SK-N-SH treated with all-trans-retinoic acid at 6 μM for 48 hours (cell line): ENCODE data around the gene CBLN4.

Experiments used
- ATAC-seq: fragments of 200-7000 bp; cut with Tn5 transposase; 3 replicates; pipeline ENCODE4 v1.9.1; 2020; ENCODE audit warnings: mild to moderate bottlenecking, moderate library complexity
- ARNTL ChIP-seq: fragments of 450-650 bp; formaldehyde crosslinking; IDR thresholded peaks from 2 replicates; pipeline ENCODE4 v1.5.0; 2020; ENCODE audit warnings: low read depth, mild to moderate bottlenecking, moderate library complexity, borderline replicate concordance
- BACH2 ChIP-seq: fragments of 250-450 bp; sonication (Bioruptor Pico); IDR thresholded peaks from 2 replicates; pipeline ENCODE4 v1.9.0; 2021; ENCODE audit warnings: mild to moderate bottlenecking, borderline replicate concordance
- CSDC2 ChIP-seq: fragments of 250-450 bp; sonication (Bioruptor Pico); IDR thresholded peaks from 2 replicates; pipeline ENCODE4 v1.5.0; 2020; ENCODE audit warnings: mild to moderate bottlenecking, moderate library complexity
- ESRRG ChIP-seq: fragments of 250-450 bp; sonication (Bioruptor Pico); IDR thresholded peaks from 2 replicates; pipeline ENCODE4 v1.6.1; 2021; ENCODE audit warnings: mild to moderate bottlenecking
- GLIS3 ChIP-seq: fragments of 250-450 bp; sonication (Bioruptor Pico); IDR thresholded peaks from 2 replicates; pipeline ENCODE4 v1.5.0; 2020; ENCODE audit warnings: mild to moderate bottlenecking, moderate library complexity
- ISL1 ChIP-seq: fragments of 250-450 bp; sonication (Bioruptor Pico); IDR thresholded peaks from 2 replicates; pipeline ENCODE4 v2.1.2; 2022; ENCODE audit warnings: mild to moderate bottlenecking, moderate library complexity
- OSR1 ChIP-seq: fragments of 250-450 bp; sonication (Bioruptor Pico); IDR thresholded peaks from 2 replicates; pipeline ENCODE4 v1.8.0; 2022; ENCODE audit warnings: moderate library complexity, mild to moderate bottlenecking, inconsistent platforms
- PPARA ChIP-seq: fragments of 250-450 bp; sonication (Bioruptor Pico); IDR thresholded peaks from 2 replicates; pipeline ENCODE4 v1.5.0; 2020; ENCODE audit warnings: mild to moderate bottlenecking, borderline replicate concordance
- RARB ChIP-seq: fragments of 250-450 bp; sonication (Bioruptor Pico); IDR thresholded peaks from 2 replicates; pipeline ENCODE4 v1.8.0; 2021; ENCODE audit warnings: mild to moderate bottlenecking, moderate library complexity
- SNAI2 ChIP-seq: fragments of 250-450 bp; sonication (Bioruptor Pico); IDR thresholded peaks from 2 replicates; pipeline ENCODE4 v1.5.0; 2020; ENCODE audit warnings: mild to moderate bottlenecking, moderate library complexity
- TOX ChIP-seq: fragments of 250-450 bp; sonication (Bioruptor Pico); IDR thresholded peaks from 2 replicates; pipeline ENCODE4 v1.8.0; 2021; ENCODE audit warnings: mild to moderate bottlenecking, moderate library complexity, borderline replicate concordance
- ZFP3 ChIP-seq: fragments of 250-450 bp; sonication (Bioruptor Pico); IDR thresholded peaks from 2 replicates; pipeline ENCODE4 v1.5.0; 2020; ENCODE audit warnings: mild to moderate bottlenecking, moderate library complexity
- ZFP30 ChIP-seq: fragments of 450-650 bp; formaldehyde crosslinking; IDR thresholded peaks from 2 replicates; pipeline ENCODE4 v1.5.0; 2022; ENCODE audit warnings: mild to moderate bottlenecking, moderate library complexity
- ZNF565 ChIP-seq: fragments of 450-650 bp; formaldehyde crosslinking; conservative IDR thresholded peaks from 2 replicates; pipeline ENCODE4 v1.5.0; 2020; ENCODE audit warnings: low read depth, mild to moderate bottlenecking, moderate library complexity
- ZNF70 ChIP-seq: fragments of 450-650 bp; formaldehyde crosslinking; IDR thresholded peaks from 2 replicates; pipeline ENCODE4 v1.5.0; 2020; ENCODE audit warnings: mild to moderate bottlenecking, moderate library complexity
- TF ChIP-seq, protein P1 (sequence below): fragments of 250-450 bp; sonication (Bioruptor Pico); IDR thresholded peaks from 2 replicates; pipeline ENCODE4 v1.5.0; 2020; ENCODE audit warnings: mild to moderate bottlenecking, moderate library complexity
- TF ChIP-seq, protein P2 (sequence below): fragments of 250-450 bp; sonication (Bioruptor Pico); IDR thresholded peaks from 2 replicates; pipeline ENCODE4 v1.8.0; 2021; ENCODE audit warnings: low read depth, mild to moderate bottlenecking, moderate library complexity, borderline replicate concordance
- TF ChIP-seq, protein P3 (sequence below): fragments of 250-450 bp; sonication (Bioruptor Pico); IDR thresholded peaks from 2 replicates; pipeline ENCODE4 v1.5.1; 2021; ENCODE audit warnings: mild to moderate bottlenecking, moderate library complexity
- TF ChIP-seq, protein P4 (sequence below): fragments of 250-450 bp; sonication (Bioruptor Pico); IDR thresholded peaks from 2 replicates; pipeline ENCODE4 v1.5.1; 2020; ENCODE audit warnings: low read depth, mild to moderate bottlenecking, moderate library complexity
- TF ChIP-seq, protein P5 (sequence below): fragments of 250-450 bp; sonication (Bioruptor Pico); IDR thresholded peaks from 2 replicates; pipeline ENCODE4 v1.8.0; 2020; ENCODE audit warnings: mild to moderate bottlenecking, moderate library complexity, borderline replicate concordance

CBLN4 gene

DNA sequence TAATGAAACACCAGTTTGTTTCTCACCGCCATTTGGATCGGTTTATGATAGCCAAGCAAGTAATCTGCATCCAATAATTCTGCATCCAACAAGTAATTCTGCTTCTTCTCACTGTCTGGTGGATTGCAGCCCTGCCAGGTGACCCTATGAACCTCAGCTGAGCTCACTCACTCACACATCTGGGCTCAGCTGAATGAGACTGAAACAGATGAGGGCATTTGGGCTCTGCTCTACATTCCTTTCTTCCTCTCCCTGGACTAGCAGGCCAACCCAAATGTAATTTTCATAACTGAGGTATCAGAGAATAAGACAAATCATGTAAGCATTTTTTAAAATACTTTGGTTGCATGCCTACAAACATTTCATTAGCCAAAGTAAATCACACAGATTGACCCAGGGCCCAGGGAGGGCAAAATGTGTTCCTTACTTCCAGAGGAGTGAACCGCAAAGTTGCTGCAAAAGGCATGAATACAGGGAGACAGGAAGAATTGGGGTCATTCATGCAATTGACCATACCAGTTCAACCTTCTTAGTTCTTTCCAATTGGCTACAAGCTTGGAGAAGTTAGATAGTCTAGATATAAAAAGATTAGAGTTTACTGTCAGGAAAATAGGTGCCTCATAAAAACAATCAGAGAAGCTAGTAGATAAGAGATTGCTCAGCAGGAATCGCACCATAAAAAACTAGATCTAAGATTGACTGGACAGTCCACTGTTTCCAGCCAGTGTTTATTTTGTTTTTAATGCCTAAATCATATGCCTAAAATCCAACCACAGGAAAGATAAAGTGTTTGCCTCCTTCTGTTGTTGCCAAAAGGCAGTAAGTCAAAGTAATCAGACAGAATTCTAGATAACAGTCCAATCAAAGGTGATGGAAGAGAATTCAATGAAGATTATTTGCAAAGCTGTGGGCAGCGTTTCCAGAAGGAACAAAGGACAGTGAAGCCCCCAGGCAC, 43.7 kb downstream of the CBLN4 start:
- no peak for TF ChIP-seq ESRRG
- TF ChIP-seq GLIS3: no peak
- TF ChIP-seq TOX (CRISPR knock-in tag): no peak
- no peak for TF ChIP-seq OSR1 (CRISPR knock-in tag)
- no peak for TF ChIP-seq ARNTL (CRISPR knock-in tag)
- no peak for TF ChIP-seq ZNF70 (CRISPR knock-in tag)
- TF ChIP-seq RARB (CRISPR knock-in tag): no peak
- no peak for TF ChIP-seq ZFP3 (CRISPR knock-in tag)
- TF ChIP-seq ZFP30 (CRISPR knock-in tag): no peak
- TF ChIP-seq, protein P1, sequence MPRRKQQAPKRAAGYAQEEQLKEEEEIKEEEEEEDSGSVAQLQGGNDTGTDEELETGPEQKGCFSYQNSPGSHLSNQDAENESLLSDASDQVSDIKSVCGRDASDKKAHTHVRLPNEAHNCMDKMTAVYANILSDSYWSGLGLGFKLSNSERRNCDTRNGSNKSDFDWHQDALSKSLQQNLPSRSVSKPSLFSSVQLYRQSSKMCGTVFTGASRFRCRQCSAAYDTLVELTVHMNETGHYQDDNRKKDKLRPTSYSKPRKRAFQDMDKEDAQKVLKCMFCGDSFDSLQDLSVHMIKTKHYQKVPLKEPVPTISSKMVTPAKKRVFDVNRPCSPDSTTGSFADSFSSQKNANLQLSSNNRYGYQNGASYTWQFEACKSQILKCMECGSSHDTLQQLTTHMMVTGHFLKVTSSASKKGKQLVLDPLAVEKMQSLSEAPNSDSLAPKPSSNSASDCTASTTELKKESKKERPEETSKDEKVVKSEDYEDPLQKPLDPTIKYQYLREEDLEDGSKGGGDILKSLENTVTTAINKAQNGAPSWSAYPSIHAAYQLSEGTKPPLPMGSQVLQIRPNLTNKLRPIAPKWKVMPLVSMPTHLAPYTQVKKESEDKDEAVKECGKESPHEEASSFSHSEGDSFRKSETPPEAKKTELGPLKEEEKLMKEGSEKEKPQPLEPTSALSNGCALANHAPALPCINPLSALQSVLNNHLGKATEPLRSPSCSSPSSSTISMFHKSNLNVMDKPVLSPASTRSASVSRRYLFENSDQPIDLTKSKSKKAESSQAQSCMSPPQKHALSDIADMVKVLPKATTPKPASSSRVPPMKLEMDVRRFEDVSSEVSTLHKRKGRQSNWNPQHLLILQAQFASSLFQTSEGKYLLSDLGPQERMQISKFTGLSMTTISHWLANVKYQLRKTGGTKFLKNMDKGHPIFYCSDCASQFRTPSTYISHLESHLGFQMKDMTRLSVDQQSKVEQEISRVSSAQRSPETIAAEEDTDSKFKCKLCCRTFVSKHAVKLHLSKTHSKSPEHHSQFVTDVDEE (CRISPR knock-in tag): no peak
- no peak for TF ChIP-seq CSDC2
- TF ChIP-seq, protein P2, sequence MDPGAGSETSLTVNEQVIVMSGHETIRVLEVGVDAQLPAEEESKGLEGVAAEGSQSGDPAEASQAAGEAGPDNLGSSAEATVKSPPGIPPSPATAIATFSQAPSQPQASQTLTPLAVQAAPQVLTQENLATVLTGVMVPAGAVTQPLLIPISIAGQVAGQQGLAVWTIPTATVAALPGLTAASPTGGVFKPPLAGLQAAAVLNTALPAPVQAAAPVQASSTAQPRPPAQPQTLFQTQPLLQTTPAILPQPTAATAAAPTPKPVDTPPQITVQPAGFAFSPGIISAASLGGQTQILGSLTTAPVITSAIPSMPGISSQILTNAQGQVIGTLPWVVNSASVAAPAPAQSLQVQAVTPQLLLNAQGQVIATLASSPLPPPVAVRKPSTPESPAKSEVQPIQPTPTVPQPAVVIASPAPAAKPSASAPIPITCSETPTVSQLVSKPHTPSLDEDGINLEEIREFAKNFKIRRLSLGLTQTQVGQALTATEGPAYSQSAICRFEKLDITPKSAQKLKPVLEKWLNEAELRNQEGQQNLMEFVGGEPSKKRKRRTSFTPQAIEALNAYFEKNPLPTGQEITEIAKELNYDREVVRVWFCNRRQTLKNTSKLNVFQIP (CRISPR knock-in tag): no peak
- TF ChIP-seq SNAI2 (CRISPR knock-in tag): no peak
- TF ChIP-seq ZNF565: no peak
- TF ChIP-seq, protein P3, sequence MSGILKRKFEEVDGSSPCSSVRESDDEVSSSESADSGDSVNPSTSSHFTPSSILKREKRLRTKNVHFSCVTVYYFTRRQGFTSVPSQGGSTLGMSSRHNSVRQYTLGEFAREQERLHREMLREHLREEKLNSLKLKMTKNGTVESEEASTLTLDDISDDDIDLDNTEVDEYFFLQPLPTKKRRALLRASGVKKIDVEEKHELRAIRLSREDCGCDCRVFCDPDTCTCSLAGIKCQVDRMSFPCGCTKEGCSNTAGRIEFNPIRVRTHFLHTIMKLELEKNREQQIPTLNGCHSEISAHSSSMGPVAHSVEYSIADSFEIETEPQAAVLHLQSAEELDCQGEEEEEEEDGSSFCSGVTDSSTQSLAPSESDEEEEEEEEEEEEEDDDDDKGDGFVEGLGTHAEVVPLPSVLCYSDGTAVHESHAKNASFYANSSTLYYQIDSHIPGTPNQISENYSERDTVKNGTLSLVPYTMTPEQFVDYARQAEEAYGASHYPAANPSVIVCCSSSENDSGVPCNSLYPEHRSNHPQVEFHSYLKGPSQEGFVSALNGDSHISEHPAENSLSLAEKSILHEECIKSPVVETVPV (CRISPR knock-in tag): no peak
- TF ChIP-seq, protein P4, sequence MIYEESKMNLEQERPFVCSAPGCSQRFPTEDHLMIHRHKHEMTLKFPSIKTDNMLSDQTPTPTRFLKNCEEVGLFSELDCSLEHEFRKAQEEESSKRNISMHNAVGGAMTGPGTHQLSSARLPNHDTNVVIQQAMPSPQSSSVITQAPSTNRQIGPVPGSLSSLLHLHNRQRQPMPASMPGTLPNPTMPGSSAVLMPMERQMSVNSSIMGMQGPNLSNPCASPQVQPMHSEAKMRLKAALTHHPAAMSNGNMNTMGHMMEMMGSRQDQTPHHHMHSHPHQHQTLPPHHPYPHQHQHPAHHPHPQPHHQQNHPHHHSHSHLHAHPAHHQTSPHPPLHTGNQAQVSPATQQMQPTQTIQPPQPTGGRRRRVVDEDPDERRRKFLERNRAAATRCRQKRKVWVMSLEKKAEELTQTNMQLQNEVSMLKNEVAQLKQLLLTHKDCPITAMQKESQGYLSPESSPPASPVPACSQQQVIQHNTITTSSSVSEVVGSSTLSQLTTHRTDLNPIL: no peak
- no peak for TF ChIP-seq BACH2 (CRISPR knock-in tag)
- TF ChIP-seq ISL1 (CRISPR knock-in tag): no peak
- no peak for ATAC-seq

DNA sequence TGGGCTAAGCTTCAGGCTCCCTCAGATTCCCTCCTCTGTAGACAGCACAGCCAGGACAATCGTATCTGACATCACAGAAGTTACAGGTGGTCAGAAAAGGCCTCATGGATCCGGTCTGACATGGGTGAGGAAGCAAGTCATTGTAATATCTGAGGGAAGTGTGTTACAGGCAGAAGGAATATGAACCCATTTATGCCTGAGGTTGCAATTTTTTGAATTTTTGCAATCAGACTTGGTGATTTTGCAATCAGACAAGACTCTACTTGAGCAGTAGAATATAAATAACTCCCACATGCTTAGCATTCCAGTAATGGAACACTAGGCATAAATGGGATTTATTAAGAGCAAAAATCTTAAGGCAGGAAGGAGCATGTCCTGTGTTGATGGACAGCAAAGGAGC, 52.1 kb downstream of the CBLN4 start:
- TF ChIP-seq ARNTL (CRISPR knock-in tag) (no peak), BACH2 (CRISPR knock-in tag) (no peak), PPARA (CRISPR knock-in tag) (no peak), OSR1 (CRISPR knock-in tag) (no peak), CSDC2 (no peak), ZNF565 (no peak), ZNF70 (CRISPR knock-in tag) (no peak), ZFP3 (CRISPR knock-in tag) (no peak), ESRRG (no peak), ZFP30 (CRISPR knock-in tag) (no peak), ISL1 (CRISPR knock-in tag) (no peak), TOX (CRISPR knock-in tag) (no peak), GLIS3 (no peak)
- TF ChIP-seq, protein P1 (CRISPR knock-in tag): no peak
- TF ChIP-seq, protein P4: no peak
- TF ChIP-seq, protein P2 (CRISPR knock-in tag): no peak
- TF ChIP-seq, protein P5, sequence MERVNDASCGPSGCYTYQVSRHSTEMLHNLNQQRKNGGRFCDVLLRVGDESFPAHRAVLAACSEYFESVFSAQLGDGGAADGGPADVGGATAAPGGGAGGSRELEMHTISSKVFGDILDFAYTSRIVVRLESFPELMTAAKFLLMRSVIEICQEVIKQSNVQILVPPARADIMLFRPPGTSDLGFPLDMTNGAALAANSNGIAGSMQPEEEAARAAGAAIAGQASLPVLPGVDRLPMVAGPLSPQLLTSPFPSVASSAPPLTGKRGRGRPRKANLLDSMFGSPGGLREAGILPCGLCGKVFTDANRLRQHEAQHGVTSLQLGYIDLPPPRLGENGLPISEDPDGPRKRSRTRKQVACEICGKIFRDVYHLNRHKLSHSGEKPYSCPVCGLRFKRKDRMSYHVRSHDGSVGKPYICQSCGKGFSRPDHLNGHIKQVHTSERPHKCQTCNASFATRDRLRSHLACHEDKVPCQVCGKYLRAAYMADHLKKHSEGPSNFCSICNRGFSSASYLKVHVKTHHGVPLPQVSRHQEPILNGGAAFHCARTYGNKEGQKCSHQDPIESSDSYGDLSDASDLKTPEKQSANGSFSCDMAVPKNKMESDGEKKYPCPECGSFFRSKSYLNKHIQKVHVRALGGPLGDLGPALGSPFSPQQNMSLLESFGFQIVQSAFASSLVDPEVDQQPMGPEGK (CRISPR knock-in tag): no peak
- ATAC-seq: no peak
